ENCODE measurements around the gene LYPD8.

Gene LYPD8

DNA sequence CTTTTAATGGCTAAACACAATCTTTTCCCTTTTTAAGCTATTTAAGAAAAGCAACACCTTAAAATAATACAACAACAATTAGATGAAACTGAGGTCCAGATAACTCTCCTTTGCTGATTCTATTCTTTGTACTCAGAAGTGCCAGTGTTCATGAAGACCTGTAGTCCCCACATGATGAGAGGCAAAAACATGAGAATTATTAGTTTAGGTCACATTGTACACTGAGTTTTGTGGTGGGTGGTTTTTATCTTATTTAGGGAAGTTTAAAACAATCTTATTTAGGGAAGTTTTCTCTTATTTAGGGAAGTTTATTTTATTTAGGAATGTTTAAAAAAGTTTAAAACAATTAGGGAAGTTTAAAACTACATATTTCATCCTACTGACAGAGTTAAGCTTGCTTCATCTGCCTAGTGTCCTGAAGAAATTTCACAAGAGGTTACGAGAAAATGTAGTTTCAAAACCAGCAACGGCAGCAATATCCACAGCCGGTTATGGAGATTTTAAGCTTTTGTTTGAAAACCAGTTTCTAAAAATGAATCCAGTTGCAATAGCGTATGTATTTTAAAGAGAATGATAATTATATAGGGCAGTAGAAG is 45.2 kb downstream of the LYPD8 start:
- Histone ChIP-seq H3K36me3 (ENCODE audit: low read length) (no peaks in the 10 kb centered on the region), H3K27me3 (ENCODE audit: low read length) (no peaks in the 10 kb centered on the region), H3K4me3 (ENCODE audit: insufficient read depth, low read length, poor library complexity, severe bottlenecking) (no peak overlapping the region), H3K27ac (ENCODE audit: low read depth, low read length) (no peak overlapping the region), H3F3A (ENCODE audit: insufficient read depth) (no peaks in the 10 kb centered on the region), H3K9me3 (ENCODE audit: insufficient read depth, low read length) (peaks cover 7% of the 10 kb centered on the region; the same call in 1 of the 2 replicates), H3K9ac (ENCODE audit: low read length) (no peak overlapping the region), H4K20me1 (ENCODE audit: low read depth, low read length) (no peaks in the 10 kb centered on the region), H3K9me2 (replicated peaks; ENCODE audit: insufficient read depth, low read length) (no peaks in the 10 kb centered on the region), H3K4me2 (ENCODE audit: low read depth, low read length, poor library complexity, severe bottlenecking) (no peak overlapping the region), H2AFZ (ENCODE audit: low read depth, low read length, severe bottlenecking) (no peak overlapping the region), H3K79me2 (ENCODE audit: insufficient read depth, low read length) (no peaks in the 10 kb centered on the region)
- TF ChIP-seq, protein P1, sequence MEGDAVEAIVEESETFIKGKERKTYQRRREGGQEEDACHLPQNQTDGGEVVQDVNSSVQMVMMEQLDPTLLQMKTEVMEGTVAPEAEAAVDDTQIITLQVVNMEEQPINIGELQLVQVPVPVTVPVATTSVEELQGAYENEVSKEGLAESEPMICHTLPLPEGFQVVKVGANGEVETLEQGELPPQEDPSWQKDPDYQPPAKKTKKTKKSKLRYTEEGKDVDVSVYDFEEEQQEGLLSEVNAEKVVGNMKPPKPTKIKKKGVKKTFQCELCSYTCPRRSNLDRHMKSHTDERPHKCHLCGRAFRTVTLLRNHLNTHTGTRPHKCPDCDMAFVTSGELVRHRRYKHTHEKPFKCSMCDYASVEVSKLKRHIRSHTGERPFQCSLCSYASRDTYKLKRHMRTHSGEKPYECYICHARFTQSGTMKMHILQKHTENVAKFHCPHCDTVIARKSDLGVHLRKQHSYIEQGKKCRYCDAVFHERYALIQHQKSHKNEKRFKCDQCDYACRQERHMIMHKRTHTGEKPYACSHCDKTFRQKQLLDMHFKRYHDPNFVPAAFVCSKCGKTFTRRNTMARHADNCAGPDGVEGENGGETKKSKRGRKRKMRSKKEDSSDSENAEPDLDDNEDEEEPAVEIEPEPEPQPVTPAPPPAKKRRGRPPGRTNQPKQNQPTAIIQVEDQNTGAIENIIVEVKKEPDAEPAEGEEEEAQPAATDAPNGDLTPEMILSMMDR (IDR thresholded peaks at IDR 0.05; ENCODE audit: insufficient read depth, low read length, poor library complexity, severe bottlenecking), result no peak
- TF ChIP-seq EZH2phosphoT487 (conservative IDR thresholded peaks at IDR 0.05; ENCODE audit: low read length), result no peak

DNA sequence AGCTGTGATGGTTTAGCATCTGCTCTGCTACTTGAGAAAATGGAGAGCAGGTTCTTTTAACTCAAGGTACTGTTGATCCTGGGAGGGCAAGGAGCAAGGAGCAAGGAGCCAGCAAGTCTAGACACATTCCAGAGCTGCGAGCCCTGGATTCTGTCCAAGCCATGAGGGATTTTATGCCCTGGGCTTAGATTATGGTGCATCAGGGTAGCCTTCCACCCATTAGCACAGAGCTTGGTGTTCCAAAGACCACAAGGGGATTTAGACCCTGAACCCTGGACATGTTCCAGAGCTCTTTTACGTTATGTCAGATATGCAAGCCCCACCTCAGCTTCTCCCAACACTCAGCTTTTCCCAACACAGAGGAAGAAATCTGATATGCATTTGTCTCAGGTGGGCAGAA is 51.0 kb downstream of the LYPD8 start:
- Histone ChIP-seq H3K9me3 (ENCODE audit: insufficient read depth, low read length) (no peaks in the 10 kb centered on the region), H3K9me2 (replicated peaks; ENCODE audit: insufficient read depth, low read length) (no peaks in the 10 kb centered on the region), H3K27ac (ENCODE audit: low read depth, low read length) (no peak overlapping the region), H3K4me2 (ENCODE audit: low read depth, low read length, poor library complexity, severe bottlenecking) (no peak overlapping the region), H3K4me3 (ENCODE audit: insufficient read depth, low read length, poor library complexity, severe bottlenecking) (no peak overlapping the region), H3K27me3 (ENCODE audit: low read length) (no peaks in the 10 kb centered on the region), H3F3A (ENCODE audit: insufficient read depth) (no peaks in the 10 kb centered on the region), H3K79me2 (ENCODE audit: insufficient read depth, low read length) (no peaks in the 10 kb centered on the region), H3K9ac (ENCODE audit: low read length) (no peak overlapping the region), H2AFZ (ENCODE audit: low read depth, low read length, severe bottlenecking) (no peak overlapping the region), H3K36me3 (ENCODE audit: low read length) (no peaks in the 10 kb centered on the region), H4K20me1 (ENCODE audit: low read depth, low read length) (no peaks in the 10 kb centered on the region; the same call in 1 of the 2 replicates)
- TF ChIP-seq, protein P1 (IDR thresholded peaks at IDR 0.05; ENCODE audit: insufficient read depth, low read length, poor library complexity, severe bottlenecking), result no peak
- no peak for TF ChIP-seq EZH2phosphoT487 (conservative IDR thresholded peaks at IDR 0.05; ENCODE audit: low read length)

GRCh38 chr1:248703674-248704073 is 51.9 kb downstream of the LYPD8 start:
- Histone ChIP-seq H2AFZ (ENCODE audit: low read depth, low read length, severe bottlenecking) (no peak overlapping the region), H3K9me2 (replicated peaks; ENCODE audit: insufficient read depth, low read length) (no peaks in the 10 kb centered on the region), H3K36me3 (ENCODE audit: low read length) (no peaks in the 10 kb centered on the region), H3K4me3 (ENCODE audit: insufficient read depth, low read length, poor library complexity, severe bottlenecking) (no peak overlapping the region), H3K27ac (ENCODE audit: low read depth, low read length) (no peak overlapping the region), H3K79me2 (ENCODE audit: insufficient read depth, low read length) (no peaks in the 10 kb centered on the region), H3K9me3 (ENCODE audit: insufficient read depth, low read length) (no peaks in the 10 kb centered on the region), H3K9ac (ENCODE audit: low read length) (no peak overlapping the region), H3K4me2 (ENCODE audit: low read depth, low read length, poor library complexity, severe bottlenecking) (no peak overlapping the region), H4K20me1 (ENCODE audit: low read depth, low read length) (no peaks in the 10 kb centered on the region; the same call in 1 of the 2 replicates), H3K27me3 (ENCODE audit: low read length) (no peaks in the 10 kb centered on the region), H3F3A (ENCODE audit: insufficient read depth) (no peaks in the 10 kb centered on the region)
- TF ChIP-seq, protein P1 (IDR thresholded peaks at IDR 0.05; ENCODE audit: insufficient read depth, low read length, poor library complexity, severe bottlenecking), result no peak
- TF ChIP-seq EZH2phosphoT487 (conservative IDR thresholded peaks at IDR 0.05; ENCODE audit: low read length), result no peak
